ENCODE data around the gene PRR5L. TPM values are rescaled to one million over a fixed set of nuclear protein-coding genes. Genes with fewer than 3 reads are reported as not detected.

PRR5L gene
- total RNA-seq, 2 donors from 2014 or later, result 3.2 to 11.8 TPM

- no peak for ATAC-seq (ENCODE audit: insufficient number of reproducible peaks, low FRiP score, low read depth)
These were observed 72.0 kb downstream of the PRR5L start for GRCh38 chr11:36367806-36368680.

GRCh38 chr11:36371181-36371580 is 75.1 kb downstream of the PRR5L start:
- DNase-seq (ENCODE audit: low spot score) (no peak), ATAC-seq (ENCODE audit: insufficient number of reproducible peaks, low FRiP score, low read depth) (no peak)
- Histone ChIP-seq H3K27ac (no peak overlapping the region), H3K36me3 (no peaks in the 10 kb centered on the region), H3K9me3 (no peaks in the 10 kb centered on the region), H3K4me1 (ENCODE audit: control insufficient read depth in 1 of 2, low read depth in 2 of 2) (peaks cover 3 to 4% of the 10 kb centered on the region in 2 donors), H3K4me3 (no peak overlapping the region), H3K27me3 (replicated peaks; ENCODE audit: insufficient read depth) (no peaks in the 10 kb centered on the region)
- TF ChIP-seq CTCF (IDR thresholded peaks at IDR 0.05), result no peak

More at GRCh38 chr11:36367806-36368680, 72.0 kb downstream of the PRR5L start:
- H3K4me1 ChIP-seq (ENCODE audit: control insufficient read depth in 1 of 2, low read depth in 2 of 2), result peaks cover 0 to 1% of the 10 kb centered on the region in 2 donors
- H3K27ac ChIP-seq, result no peak overlapping the region
- DNase-seq (ENCODE audit: low spot score), result no peak
- TF ChIP-seq CTCF (IDR thresholded peaks at IDR 0.05), result no peak
- H3K36me3 ChIP-seq, result no peaks in the 10 kb centered on the region
- H3K27me3 ChIP-seq (replicated peaks; ENCODE audit: insufficient read depth), result no peaks in the 10 kb centered on the region
- H3K4me3 ChIP-seq, result no peak overlapping the region
- H3K9me3 ChIP-seq, result no peaks in the 10 kb centered on the region

GRCh38 chr11:36371590-36371989 is 75.5 kb downstream of the PRR5L start:
- Histone ChIP-seq H3K4me1 (ENCODE audit: control insufficient read depth in 1 of 2, low read depth in 2 of 2) (peaks cover 3 to 4% of the 10 kb centered on the region in 2 donors), H3K9me3 (no peaks in the 10 kb centered on the region), H3K4me3 (no peak overlapping the region), H3K27me3 (replicated peaks; ENCODE audit: insufficient read depth) (no peaks in the 10 kb centered on the region), H3K27ac (no peak overlapping the region), H3K36me3 (no peaks in the 10 kb centered on the region)
- no peak for DNase-seq (ENCODE audit: low spot score)
- ATAC-seq (ENCODE audit: insufficient number of reproducible peaks, low FRiP score, low read depth), result no peak
- no peak for TF ChIP-seq CTCF (IDR thresholded peaks at IDR 0.05)

GRCh38 chr11:36372101-36372771 is 76.1 kb downstream of the PRR5L start:
- DNase-seq (ENCODE audit: low spot score) (no peak), ATAC-seq (ENCODE audit: insufficient number of reproducible peaks, low FRiP score, low read depth) (no peak)
- Histone ChIP-seq H3K27ac (peak overlapping the region in 1 of 2 donors; percentile 53), H3K27me3 (replicated peaks; ENCODE audit: insufficient read depth) (no peaks in the 10 kb centered on the region), H3K4me1 (ENCODE audit: control insufficient read depth in 1 of 2, low read depth in 2 of 2) (peaks cover 4 to 7% of the 10 kb centered on the region in 2 donors), H3K36me3 (no peaks in the 10 kb centered on the region), H3K4me3 (no peak overlapping the region), H3K9me3 (no peaks in the 10 kb centered on the region)
- TF ChIP-seq CTCF (IDR thresholded peaks at IDR 0.05), result no peak

Measured in thoracic aorta (tissue), 2 donors.